ENCODE results near the gene CFAP74. TPM values are rescaled to one million over a fixed set of nuclear protein-coding genes. Genes with fewer than 3 reads are reported as not detected.

The CFAP74 gene
- total and polyA plus RNA-seq, 9 of the 15 experiments (the other 6 are each of a cell fraction or from before 2014, with no cell fraction given) = 0.03 to 0.15 (median 0.05) TPM; not detected in 6

DNA sequence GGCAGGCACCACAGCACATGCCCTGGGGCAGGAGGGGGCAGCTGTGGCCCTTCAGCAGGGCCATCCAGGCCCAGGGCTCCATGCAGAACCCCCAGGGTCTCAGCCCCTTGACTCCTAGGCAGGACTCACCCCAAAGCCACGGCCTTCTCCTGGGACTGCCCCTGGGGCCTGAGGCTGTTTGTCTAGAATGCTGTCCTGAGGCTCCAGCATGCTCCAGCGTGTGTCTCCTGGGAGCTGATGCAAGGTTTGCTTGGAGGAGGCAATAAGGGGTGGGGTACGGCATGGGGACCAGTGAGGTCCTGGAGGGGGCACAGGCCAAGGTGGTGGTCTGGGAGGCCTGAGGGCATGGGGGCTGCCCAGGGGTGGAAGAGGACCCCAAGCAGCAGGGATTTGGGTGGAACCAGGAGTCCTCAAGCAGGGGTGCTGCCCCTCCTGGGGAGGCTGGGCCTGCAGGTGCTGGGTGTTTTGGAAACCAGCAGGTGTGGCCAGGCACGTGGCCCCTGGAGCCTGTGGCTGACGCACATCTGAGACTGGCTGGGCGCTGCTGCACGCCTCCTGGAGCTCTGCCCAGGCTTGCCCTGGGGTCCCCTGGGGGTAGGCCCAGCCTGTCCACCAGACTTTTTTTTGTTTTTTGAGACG is 96.4 kb downstream of the CFAP74 start (continued):
- no peak for TF ChIP-seq ESRRA (IDR thresholded peaks at IDR 0.05; ENCODE audit: borderline replicate concordance, low read depth)
- no peak for TF ChIP-seq RBM15 (IDR thresholded peaks at IDR 0.05; ENCODE audit: insufficient read depth, low read length)
- no peak for TF ChIP-seq XRCC5 (IDR thresholded peaks at IDR 0.05; ENCODE audit: low read depth, low read length)
- no peak for TF ChIP-seq CCNT2 (IDR thresholded peaks at IDR 0.05; ENCODE audit: borderline replicate concordance, extremely low read depth, insufficient read length, low read depth, low read length)
- TF ChIP-seq ZHX1 (conservative IDR thresholded peaks at IDR 0.05; ENCODE audit: low read length) = no peak
- no peak for TF ChIP-seq ZKSCAN1 (IDR thresholded peaks at IDR 0.05; ENCODE audit: low read depth, low read length)
- no peak for TF ChIP-seq PTRF (tag; IDR thresholded peaks at IDR 0.05)
- TF ChIP-seq NCOA2 (IDR thresholded peaks at IDR 0.05; ENCODE audit: partially characterized antibody in 2 of 2) = no peak
- TF ChIP-seq, protein P1, sequence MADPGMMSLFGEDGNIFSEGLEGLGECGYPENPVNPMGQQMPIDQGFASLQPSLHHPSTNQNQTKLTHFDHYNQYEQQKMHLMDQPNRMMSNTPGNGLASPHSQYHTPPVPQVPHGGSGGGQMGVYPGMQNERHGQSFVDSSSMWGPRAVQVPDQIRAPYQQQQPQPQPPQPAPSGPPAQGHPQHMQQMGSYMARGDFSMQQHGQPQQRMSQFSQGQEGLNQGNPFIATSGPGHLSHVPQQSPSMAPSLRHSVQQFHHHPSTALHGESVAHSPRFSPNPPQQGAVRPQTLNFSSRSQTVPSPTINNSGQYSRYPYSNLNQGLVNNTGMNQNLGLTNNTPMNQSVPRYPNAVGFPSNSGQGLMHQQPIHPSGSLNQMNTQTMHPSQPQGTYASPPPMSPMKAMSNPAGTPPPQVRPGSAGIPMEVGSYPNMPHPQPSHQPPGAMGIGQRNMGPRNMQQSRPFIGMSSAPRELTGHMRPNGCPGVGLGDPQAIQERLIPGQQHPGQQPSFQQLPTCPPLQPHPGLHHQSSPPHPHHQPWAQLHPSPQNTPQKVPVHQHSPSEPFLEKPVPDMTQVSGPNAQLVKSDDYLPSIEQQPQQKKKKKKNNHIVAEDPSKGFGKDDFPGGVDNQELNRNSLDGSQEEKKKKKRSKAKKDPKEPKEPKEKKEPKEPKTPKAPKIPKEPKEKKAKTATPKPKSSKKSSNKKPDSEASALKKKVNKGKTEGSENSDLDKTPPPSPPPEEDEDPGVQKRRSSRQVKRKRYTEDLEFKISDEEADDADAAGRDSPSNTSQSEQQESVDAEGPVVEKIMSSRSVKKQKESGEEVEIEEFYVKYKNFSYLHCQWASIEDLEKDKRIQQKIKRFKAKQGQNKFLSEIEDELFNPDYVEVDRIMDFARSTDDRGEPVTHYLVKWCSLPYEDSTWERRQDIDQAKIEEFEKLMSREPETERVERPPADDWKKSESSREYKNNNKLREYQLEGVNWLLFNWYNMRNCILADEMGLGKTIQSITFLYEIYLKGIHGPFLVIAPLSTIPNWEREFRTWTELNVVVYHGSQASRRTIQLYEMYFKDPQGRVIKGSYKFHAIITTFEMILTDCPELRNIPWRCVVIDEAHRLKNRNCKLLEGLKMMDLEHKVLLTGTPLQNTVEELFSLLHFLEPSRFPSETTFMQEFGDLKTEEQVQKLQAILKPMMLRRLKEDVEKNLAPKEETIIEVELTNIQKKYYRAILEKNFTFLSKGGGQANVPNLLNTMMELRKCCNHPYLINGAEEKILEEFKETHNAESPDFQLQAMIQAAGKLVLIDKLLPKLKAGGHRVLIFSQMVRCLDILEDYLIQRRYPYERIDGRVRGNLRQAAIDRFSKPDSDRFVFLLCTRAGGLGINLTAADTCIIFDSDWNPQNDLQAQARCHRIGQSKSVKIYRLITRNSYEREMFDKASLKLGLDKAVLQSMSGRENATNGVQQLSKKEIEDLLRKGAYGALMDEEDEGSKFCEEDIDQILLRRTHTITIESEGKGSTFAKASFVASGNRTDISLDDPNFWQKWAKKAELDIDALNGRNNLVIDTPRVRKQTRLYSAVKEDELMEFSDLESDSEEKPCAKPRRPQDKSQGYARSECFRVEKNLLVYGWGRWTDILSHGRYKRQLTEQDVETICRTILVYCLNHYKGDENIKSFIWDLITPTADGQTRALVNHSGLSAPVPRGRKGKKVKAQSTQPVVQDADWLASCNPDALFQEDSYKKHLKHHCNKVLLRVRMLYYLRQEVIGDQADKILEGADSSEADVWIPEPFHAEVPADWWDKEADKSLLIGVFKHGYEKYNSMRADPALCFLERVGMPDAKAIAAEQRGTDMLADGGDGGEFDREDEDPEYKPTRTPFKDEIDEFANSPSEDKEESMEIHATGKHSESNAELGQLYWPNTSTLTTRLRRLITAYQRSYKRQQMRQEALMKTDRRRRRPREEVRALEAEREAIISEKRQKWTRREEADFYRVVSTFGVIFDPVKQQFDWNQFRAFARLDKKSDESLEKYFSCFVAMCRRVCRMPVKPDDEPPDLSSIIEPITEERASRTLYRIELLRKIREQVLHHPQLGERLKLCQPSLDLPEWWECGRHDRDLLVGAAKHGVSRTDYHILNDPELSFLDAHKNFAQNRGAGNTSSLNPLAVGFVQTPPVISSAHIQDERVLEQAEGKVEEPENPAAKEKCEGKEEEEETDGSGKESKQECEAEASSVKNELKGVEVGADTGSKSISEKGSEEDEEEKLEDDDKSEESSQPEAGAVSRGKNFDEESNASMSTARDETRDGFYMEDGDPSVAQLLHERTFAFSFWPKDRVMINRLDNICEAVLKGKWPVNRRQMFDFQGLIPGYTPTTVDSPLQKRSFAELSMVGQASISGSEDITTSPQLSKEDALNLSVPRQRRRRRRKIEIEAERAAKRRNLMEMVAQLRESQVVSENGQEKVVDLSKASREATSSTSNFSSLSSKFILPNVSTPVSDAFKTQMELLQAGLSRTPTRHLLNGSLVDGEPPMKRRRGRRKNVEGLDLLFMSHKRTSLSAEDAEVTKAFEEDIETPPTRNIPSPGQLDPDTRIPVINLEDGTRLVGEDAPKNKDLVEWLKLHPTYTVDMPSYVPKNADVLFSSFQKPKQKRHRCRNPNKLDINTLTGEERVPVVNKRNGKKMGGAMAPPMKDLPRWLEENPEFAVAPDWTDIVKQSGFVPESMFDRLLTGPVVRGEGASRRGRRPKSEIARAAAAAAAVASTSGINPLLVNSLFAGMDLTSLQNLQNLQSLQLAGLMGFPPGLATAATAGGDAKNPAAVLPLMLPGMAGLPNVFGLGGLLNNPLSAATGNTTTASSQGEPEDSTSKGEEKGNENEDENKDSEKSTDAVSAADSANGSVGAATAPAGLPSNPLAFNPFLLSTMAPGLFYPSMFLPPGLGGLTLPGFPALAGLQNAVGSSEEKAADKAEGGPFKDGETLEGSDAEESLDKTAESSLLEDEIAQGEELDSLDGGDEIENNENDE (IDR thresholded peaks at IDR 0.05; ENCODE audit: low read depth, low read length) = no peak
- TF ChIP-seq NFE2 (IDR thresholded peaks at IDR 0.05; ENCODE audit: low read depth) = no peak
- TF ChIP-seq FOXM1 (IDR thresholded peaks at IDR 0.05; ENCODE audit: low read depth) = no peak
- no peak for TF ChIP-seq FOXM1 (CRISPR knock-in tag; IDR thresholded peaks at IDR 0.05; ENCODE audit: low read depth)
- peak; percentile 86 for TF ChIP-seq EP400 (IDR thresholded peaks at IDR 0.05)
- TF ChIP-seq ARID2 (IDR thresholded peaks at IDR 0.05) = no peak
- TF ChIP-seq NCOA6 (IDR thresholded peaks at IDR 0.05) = no peak
